GM21529 (cell line): ENCODE data around the gene RTL9.
"Not testable (repeated sequence)": the region's sequence is repeated elsewhere in the genome, so short reads cannot be mapped to it uniquely, and the experiment has no call there.

Source experiments
- ATAC-seq: cut with Tn5 transposase; IDR thresholded peaks from one replicate; pipeline ENCODE4 v1.9.1; 2021; ENCODE audit not compliant: unreplicated experiment

The RTL9 gene

GRCh38 chrX:110358548-110358947 is at the start of gene RTL9:
TSS of gene RTL9 (plus strand) at chrX:110358848. CDS start at chrX:110450618, 91,770 bp downstream.
- no peak for ATAC-seq

GRCh38 chrX:110310000-110310790 is 48.5 kb upstream of the RTL9 start:
- ATAC-seq, result no peak

DNA sequence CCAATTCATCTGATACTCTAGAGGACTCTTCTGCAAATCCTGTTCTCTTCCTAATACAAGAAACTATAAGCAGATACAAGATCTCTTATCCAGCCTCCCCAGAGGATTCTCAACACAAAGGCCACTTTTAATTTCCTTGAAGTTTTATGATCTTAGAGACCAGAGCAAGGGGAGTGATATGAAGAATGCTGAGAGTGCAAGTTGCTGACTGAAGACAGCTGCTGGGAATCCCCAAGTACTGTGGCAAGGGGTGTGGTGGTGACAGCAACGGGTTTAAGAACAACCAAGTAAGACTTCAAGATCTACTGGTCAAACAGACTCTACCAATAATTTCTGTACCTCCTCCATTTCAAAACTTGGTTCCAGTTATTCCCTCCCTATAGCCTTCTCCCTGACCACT is 47.8 kb upstream of the RTL9 start:
- peak; percentile 76 for ATAC-seq

DNA sequence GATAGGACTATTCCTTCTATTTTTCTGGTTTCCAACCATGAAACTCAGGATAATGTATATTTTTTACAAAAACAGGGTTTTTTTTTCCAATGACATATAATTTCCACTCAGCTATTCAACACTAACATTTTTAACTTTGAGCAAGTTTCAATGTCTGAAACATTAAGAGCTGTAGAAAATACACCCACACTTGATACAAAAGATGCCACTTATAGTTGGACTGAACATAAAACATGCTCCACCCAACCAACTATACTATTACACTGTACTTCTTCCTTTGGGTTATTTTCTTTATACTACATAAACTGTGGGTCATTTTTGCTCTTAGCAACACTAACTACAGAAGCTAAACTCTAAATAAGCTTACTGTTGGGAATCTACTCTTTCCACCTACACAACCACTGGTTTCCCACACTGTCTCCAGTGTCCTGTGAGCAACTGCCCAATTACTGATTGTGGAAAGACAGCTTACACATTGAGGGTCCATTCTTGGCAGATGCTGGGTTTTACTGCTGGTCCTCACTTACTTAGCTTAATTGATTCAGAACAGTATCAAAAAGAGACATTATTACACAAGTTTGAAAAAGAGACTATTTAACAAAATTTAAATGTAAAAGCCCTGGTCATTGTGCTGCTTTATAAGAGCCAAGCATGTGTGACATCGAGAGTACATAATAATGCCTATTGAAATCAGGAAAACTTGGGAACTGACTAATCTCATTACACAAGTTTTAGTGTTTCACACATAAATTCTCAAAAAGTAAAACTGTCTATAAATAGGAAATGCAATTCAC is 47.0 kb upstream of the RTL9 start:
- no peak for ATAC-seq

DNA sequence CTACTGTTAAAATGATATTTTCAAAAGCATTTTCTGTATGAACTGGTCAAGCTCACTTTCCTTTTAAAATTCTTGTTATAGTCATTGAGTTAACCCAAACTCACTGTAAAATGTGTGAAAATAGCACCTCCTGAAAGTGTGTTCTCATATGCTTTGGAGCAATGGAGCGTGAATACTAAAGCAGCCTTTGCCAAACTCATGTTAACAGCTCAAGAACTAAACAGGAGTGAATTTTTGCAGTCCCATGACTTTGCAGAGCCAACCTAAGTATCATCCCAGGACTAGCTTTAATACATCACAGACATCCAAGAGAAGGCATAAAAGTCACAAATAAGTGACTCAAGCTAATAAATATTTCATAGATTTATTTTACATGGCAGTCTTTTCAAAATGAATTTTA is 43.1 kb upstream of the RTL9 start:
- ATAC-seq, result peak; percentile 38

DNA sequence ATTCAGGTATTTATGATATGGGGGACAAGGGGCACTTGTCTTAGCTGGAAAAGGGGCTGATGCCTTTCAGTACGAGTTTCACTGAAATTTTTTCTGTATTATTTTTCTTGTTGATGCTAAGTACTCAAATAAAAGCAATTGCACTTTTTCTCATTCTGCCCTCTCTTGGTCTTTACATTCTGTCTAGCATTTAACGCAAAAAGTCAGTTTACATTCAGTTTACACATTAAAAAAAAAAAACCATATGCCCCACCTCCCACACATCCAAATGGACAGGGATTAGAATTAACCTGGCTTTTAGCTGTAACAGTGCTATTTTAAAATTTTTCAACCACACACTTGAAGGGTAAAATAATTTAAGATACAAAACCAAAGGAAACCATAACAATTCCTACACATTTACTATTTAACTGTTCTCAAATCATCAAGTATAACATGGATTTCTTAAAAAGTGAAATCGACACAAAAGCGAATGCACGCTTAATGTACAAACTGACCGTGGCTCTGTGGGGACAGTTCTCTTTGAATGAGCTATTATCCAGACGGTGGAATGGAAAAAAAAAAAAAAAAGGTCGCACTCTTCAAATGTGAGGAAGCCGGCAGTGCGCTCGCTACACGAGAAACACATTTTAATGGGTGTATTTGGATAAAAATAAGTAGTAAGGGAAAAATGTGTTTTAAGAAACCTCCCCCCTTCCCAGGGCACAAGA is 42.1 kb upstream of the RTL9 start:
- no peak for ATAC-seq

GRCh38 chrX:110317061-110317819 is 41.4 kb upstream of the RTL9 start:
- ATAC-seq, result peak; percentile 18

GRCh38 chrX:110317820-110318663 is 40.6 kb upstream of the RTL9 start, which contains the start of gene AMMECR1:
TSS of gene AMMECR1 (minus strand) at chrX:110318085. CDS start at chrX:110318071, 14 bp downstream.
- ATAC-seq, result peak; percentile 74

GRCh38 chrX:110318664-110318968 is 40.0 kb upstream of the RTL9 start:
- no peak for ATAC-seq

GRCh38 chrX:110320381-110320987 is 38.2 kb upstream of the RTL9 start:
- no peak for ATAC-seq

DNA sequence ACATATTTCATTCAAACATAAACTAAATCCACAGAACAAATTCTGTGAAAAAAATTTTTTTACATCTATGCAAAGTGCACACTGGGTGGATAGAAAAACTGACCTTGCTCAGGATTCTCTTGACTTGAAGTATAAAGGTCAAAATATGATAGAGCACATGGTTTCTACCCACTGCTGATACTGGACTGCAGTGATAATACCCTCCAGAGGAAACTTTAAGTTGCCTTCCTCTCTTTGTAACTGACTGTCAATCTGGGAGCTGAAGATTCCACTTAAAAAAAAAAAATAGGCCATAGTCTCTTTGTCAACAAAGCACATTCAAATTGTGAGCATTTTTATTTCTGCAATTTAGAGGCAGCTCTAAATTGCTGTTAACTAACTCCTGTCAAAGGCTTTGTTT is 37.6 kb upstream of the RTL9 start:
- ATAC-seq, result no peak

- ATAC-seq, result no peak
Observed at GRCh38 chrX:110321670-110322069, 37.0 kb upstream of the RTL9 start.

DNA sequence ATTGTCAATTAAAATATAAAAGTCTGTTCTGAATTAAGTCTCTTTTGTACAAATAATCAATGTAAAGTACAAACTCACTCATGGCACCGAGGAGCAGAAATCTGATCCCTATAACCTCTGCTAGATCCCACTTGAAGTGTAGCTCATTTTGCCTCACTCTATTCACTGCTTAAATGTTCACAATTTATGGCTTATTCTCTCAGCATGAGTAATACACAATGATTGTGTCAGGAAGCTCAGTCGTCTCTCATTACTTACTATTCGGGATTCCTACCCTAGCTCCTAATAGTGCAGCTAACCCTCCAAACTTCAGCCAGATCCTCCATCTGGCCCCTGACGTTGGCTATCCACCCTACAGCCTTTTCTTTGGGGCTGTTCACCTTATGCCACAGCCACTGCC is 36.0 kb upstream of the RTL9 start:
- ATAC-seq, result no peak

DNA sequence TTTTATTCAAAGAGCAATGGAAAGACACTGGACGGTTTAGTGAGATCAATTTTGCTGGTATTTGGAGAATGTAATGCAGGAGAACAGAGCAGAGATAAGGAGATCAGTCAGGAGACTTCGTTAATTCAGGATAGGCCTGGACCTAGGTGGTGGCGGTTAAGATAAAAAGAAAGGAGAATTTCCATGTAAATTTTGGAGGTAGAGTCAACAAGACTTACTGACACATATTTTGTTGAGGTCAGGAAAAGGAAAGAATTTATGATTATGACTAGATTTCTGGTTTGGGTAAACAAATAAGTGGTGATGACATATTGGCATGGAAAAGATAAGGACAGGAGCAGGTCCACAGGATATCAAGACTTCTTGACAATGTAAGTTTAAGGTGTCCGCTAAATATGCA is 31.9 kb upstream of the RTL9 start:
- ATAC-seq, result no peak

- ATAC-seq, result no peak
Observed at GRCh38 chrX:110327336-110327735, 31.3 kb upstream of the RTL9 start.

GRCh38 chrX:110328613-110329012 is 30.0 kb upstream of the RTL9 start:
- not testable (repeated sequence) for ATAC-seq

- no peak for ATAC-seq
Observed at GRCh38 chrX:110331444-110332030, 27.1 kb upstream of the RTL9 start.

GRCh38 chrX:110333458-110333857 is 25.2 kb upstream of the RTL9 start:
- not testable (repeated sequence) for ATAC-seq

DNA sequence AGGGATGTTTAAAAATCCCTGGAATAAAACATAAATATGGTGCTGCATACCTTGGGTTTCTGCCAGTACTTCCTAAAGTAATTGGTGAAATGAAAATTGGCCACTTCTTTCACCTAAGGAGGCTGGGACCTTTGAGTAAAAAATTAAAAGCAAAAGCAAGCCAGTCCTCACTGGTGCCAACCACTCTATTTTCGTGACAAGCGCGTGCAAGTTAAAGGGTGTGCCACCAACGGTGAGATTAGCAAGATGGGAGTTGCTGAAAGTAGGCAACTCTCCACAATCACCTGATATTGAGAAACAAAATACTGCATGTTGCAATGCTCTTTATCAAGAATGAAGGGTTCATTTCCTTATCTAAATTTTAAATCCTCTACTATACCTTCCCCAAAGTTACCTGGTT is 19.7 kb upstream of the RTL9 start:
- no peak for ATAC-seq
